OCI-LY3 (cell line): ENCODE results near the gene CDK17.

ENCODE experiments used
- H2AFZ ChIP-seq: fragments of 200-600, 300-600 bp; shearing (Covaris generic); 2 replicates; pipeline ENCODE4 v1.6.0; 2014; ENCODE audit warnings: antibody characterized with exemption, low read depth, low read length
- H3K27ac ChIP-seq: fragments of 200-600, 300-600 bp; sonication (generic); 2 replicates; pipeline ENCODE4 v1.5.1; 2014; ENCODE audit warnings: mild to moderate bottlenecking, low read length, moderate library complexity, mixed read lengths
- H3K27me3 ChIP-seq: fragments of 200-600, 300-600 bp; sonication (generic); 2 replicates; pipeline ENCODE4 v1.6.1; 2014; ENCODE audit warnings: low read depth, low read length, mixed read lengths
- H3K36me3 ChIP-seq: fragments of 200-600, 300-600 bp; sonication (generic); replicated peaks from 2 replicates; pipeline ENCODE3; 2014; ENCODE audit warnings: low read depth, low read length, mixed read lengths
- H3K4me1 ChIP-seq: fragments of 300-600, 200-600 bp; sonication (generic); 2 replicates; pipeline ENCODE4 v1.6.1; 2014; ENCODE audit warnings: low read length, mixed read lengths
- H3K4me2 ChIP-seq: fragments of 200-600, 300-600 bp; sonication (generic); 2 replicates; pipeline ENCODE4 v1.6.1; 2014; ENCODE audit warnings: low read length, mixed read lengths
- H3K4me3 ChIP-seq: fragments of 300-600, 200-600 bp; sonication (generic); 2 replicates; pipeline ENCODE4 v1.5.1; 2014; ENCODE audit warnings: antibody characterized with exemption, mild to moderate bottlenecking, low read length, moderate library complexity
- H3K79me2 ChIP-seq: fragments of 300-600, 200-600 bp; shearing (Covaris generic); 2 replicates; pipeline ENCODE4 v1.6.1; 2014; ENCODE audit warnings: mild to moderate bottlenecking, low read length, mixed read lengths
- H3K9ac ChIP-seq: fragments of 300-600, 200-600 bp; shearing (Covaris generic); 2 replicates; pipeline ENCODE4 v1.6.0; 2014; ENCODE audit warnings: mild to moderate bottlenecking, low read length, moderate library complexity
- H3K9me3 ChIP-seq: fragments of 200-600, 300-600 bp; shearing (Covaris generic); 2 replicates; pipeline ENCODE4 v1.6.1; 2014; ENCODE audit warnings: low read length, mixed read lengths; ENCODE audit not compliant: insufficient read depth
- H4K20me1 ChIP-seq: fragments of 200-600, 300-600 bp; sonication (generic); 2 replicates; pipeline ENCODE4 v1.6.1; 2016; ENCODE audit warnings: low read length, mixed read lengths; ENCODE audit not compliant: insufficient read depth
- EZH2phosphoT487 ChIP-seq: fragments of 200-600 bp; shearing (Covaris generic); IDR thresholded peaks from 2 replicates; pipeline ENCODE4 v1.6.1; 2018; ENCODE audit warnings: antibody characterized with exemption, mixed run types, low read depth
- TF ChIP-seq, protein P1 (sequence below): fragments of 200-600, 300-600 bp; sonication (generic); IDR thresholded peaks from 2 replicates; pipeline ENCODE4 v1.5.1; 2014; ENCODE audit warnings: antibody characterized with exemption, low read length, low read depth

The CDK17 gene

DNA sequence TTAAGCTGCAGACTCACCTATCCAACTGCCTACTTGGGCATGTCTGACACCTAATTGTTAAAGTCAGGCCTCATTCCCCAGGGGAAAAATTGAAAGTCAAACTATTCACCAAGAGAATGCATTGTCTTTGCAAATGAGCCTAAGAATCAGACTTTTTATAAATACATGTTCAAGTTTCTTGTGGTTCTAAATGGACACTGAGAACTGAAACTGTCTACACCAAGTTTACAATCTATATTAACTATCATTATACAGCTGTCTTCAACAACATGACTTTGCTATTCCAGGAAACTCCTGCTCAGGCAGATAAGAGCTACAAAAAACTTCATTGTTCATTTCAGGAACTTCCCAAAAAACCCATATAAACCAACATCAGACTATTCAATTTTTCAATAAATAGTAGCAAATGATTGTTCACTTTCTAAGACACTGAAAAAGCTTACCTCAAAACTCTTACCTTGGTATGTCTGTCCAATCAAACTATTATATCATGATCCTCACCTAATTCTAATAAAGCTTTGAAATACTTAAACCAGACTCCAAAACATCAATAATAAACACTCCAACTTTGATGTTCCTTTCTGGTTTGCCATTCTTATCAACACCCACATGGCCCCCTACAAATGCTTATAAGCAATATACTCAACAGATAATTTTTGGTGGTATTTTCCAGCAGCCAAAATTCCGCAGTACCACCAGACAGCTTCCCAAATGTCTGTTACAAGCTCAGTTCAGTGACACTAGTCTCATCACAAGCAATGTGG lies 24.2 kb downstream of the CDK17 start:
- H3K36me3 ChIP-seq = no peaks in the 10 kb centered on the region
- peaks cover 24% of the 10 kb centered on the region; the same call in 1 of the 2 replicates for H4K20me1 ChIP-seq
- no peaks in the 10 kb centered on the region for H3K4me1 ChIP-seq
- TF ChIP-seq EZH2phosphoT487 = no peak
- TF ChIP-seq, protein P1, sequence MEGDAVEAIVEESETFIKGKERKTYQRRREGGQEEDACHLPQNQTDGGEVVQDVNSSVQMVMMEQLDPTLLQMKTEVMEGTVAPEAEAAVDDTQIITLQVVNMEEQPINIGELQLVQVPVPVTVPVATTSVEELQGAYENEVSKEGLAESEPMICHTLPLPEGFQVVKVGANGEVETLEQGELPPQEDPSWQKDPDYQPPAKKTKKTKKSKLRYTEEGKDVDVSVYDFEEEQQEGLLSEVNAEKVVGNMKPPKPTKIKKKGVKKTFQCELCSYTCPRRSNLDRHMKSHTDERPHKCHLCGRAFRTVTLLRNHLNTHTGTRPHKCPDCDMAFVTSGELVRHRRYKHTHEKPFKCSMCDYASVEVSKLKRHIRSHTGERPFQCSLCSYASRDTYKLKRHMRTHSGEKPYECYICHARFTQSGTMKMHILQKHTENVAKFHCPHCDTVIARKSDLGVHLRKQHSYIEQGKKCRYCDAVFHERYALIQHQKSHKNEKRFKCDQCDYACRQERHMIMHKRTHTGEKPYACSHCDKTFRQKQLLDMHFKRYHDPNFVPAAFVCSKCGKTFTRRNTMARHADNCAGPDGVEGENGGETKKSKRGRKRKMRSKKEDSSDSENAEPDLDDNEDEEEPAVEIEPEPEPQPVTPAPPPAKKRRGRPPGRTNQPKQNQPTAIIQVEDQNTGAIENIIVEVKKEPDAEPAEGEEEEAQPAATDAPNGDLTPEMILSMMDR = no peak
- H3K27me3 ChIP-seq = no peaks in the 10 kb centered on the region
- no peak overlapping the region for H3K9ac ChIP-seq
- H2AFZ ChIP-seq = no peak overlapping the region
- H3K9me3 ChIP-seq = no peaks in the 10 kb centered on the region
- no peak overlapping the region for H3K4me2 ChIP-seq
- H3K27ac ChIP-seq = no peak overlapping the region
- H3K79me2 ChIP-seq = peaks cover 79% of the 10 kb centered on the region
- no peak overlapping the region for H3K4me3 ChIP-seq

DNA sequence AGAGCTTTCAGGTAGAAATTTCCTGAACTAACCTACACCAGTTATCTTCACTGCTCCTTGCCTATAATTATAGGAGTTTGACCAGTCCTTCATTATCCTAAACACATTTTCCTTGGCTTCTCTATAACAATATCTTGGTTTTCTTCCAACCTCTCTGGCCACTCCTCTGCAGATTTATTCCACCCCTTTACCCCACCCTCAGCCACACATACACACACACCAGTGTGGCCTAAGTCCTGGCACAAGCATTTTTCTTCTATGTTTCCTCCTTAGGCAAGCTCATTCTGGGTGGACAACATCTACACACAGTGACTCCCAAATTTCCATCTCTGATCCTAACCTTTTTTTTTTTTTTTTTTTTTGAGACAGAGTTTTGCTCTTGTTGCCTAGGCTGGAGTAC lies 25.1 kb downstream of the CDK17 start:
- Histone ChIP-seq H3K9me3 (no peaks in the 10 kb centered on the region), H3K27ac (no peak overlapping the region), H4K20me1 (peaks cover 24% of the 10 kb centered on the region; the same call in 1 of the 2 replicates), H3K27me3 (no peaks in the 10 kb centered on the region), H3K4me3 (no peak overlapping the region), H3K4me1 (no peaks in the 10 kb centered on the region), H3K9ac (no peak overlapping the region), H3K79me2 (peaks cover 73% of the 10 kb centered on the region), H2AFZ (no peak overlapping the region), H3K36me3 (no peaks in the 10 kb centered on the region), H3K4me2 (no peak overlapping the region)
- TF ChIP-seq, protein P1 = no peak
- TF ChIP-seq EZH2phosphoT487 = no peak

DNA sequence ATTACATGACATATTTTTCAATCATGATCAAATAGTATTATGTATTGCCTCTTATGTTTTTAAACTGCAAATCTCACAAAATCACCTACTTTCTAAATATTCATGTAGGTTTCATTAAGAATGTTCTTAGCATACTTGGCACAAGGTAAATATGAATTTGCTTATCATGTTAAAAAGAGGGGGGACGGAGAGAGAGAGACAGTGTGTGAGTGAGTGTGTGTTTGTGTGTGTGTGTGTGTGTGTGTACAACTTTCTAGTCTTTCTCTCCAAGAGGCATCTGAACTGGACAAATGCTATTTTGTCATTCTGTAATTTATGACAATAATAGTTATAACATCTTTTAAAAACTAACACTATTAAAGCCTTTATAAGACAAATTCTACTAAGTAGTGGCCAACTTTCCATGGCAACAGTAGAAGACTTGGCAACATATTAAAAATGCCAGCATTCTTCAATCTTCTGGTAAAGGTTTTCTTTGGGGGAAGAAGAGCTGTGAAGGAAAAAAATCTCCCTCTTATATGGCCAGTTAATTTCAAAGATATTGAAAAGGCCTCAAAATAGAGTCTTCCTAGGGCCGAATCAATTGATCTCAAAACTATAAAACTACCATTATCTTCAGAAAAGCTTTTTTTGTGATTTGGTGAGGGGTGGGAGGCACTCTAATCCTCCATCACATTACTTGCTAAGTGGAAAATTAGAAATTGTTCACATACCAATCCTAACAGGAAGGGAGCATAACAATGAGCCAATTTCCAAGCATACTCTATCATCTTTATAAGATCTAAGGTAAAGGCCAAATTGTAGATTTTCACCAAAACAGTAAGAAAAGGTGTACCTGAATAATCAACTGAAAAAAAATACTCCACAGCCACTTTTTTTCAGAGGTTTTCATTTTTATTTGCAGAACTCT lies 28.2 kb downstream of the CDK17 start:
- Histone ChIP-seq H3K9me3 (no peaks in the 10 kb centered on the region), H3K4me1 (peaks cover 9% of the 10 kb centered on the region), H3K4me2 (no peak overlapping the region), H3K9ac (no peak overlapping the region), H3K27me3 (no peaks in the 10 kb centered on the region), H3K79me2 (peaks cover 67% of the 10 kb centered on the region), H3K36me3 (no peaks in the 10 kb centered on the region), H4K20me1 (peaks cover 29% of the 10 kb centered on the region; the same call in 1 of the 2 replicates), H2AFZ (no peak overlapping the region), H3K27ac (no peak overlapping the region), H3K4me3 (no peak overlapping the region)
- TF ChIP-seq EZH2phosphoT487 = no peak
- TF ChIP-seq, protein P1 = no peak

DNA sequence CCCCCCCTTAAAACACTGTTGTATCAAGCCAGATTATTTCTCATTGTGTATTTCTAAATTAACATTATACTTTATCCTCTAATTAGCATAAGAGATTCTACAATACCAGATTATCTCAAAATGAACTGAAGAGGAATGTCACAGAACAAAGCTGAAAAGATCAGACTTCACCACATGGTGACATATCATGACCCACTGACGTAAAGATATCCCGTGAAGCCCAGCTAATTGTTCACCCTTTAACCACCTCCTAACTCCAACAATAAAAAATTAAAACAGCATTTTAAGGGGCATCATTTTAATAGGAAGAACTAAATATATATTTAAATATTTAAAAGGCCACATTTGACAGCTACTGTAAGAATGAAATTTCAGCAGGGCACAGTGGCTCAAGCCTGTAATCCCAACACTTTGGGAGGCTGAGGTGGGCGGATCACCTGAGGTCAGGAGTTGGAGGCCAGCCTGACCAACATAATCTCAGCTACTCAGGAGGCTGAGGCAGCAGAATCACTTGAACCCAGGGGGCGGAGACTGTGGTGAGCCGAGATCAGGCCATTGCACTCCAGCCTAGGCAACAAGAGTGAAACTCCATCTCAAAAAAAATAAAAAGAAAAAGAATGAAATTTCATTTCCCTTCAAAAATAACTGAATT lies 29.0 kb downstream of the CDK17 start:
- H3K36me3 ChIP-seq = no peaks in the 10 kb centered on the region
- no peaks in the 10 kb centered on the region for H3K9me3 ChIP-seq
- H3K9ac ChIP-seq = no peak overlapping the region
- no peak overlapping the region for H3K27ac ChIP-seq
- no peak overlapping the region for H3K4me2 ChIP-seq
- TF ChIP-seq, protein P1 = no peak
- TF ChIP-seq EZH2phosphoT487 = no peak
- H3K4me1 ChIP-seq = peaks cover 9% of the 10 kb centered on the region
- H3K27me3 ChIP-seq = no peaks in the 10 kb centered on the region
- no peak overlapping the region for H2AFZ ChIP-seq
- peaks cover 27% of the 10 kb centered on the region; the same call in 1 of the 2 replicates for H4K20me1 ChIP-seq
- H3K4me3 ChIP-seq = no peak overlapping the region
- H3K79me2 ChIP-seq = peaks cover 65% of the 10 kb centered on the region
